GM21786 (cell line): ENCODE results near the gene CACNA2D2.

Experiments used
- ATAC-seq: cut with Tn5 transposase; IDR thresholded peaks from one replicate; pipeline ENCODE4 v1.9.1; 2021; ENCODE audit not compliant: unreplicated experiment

Gene CACNA2D2

DNA sequence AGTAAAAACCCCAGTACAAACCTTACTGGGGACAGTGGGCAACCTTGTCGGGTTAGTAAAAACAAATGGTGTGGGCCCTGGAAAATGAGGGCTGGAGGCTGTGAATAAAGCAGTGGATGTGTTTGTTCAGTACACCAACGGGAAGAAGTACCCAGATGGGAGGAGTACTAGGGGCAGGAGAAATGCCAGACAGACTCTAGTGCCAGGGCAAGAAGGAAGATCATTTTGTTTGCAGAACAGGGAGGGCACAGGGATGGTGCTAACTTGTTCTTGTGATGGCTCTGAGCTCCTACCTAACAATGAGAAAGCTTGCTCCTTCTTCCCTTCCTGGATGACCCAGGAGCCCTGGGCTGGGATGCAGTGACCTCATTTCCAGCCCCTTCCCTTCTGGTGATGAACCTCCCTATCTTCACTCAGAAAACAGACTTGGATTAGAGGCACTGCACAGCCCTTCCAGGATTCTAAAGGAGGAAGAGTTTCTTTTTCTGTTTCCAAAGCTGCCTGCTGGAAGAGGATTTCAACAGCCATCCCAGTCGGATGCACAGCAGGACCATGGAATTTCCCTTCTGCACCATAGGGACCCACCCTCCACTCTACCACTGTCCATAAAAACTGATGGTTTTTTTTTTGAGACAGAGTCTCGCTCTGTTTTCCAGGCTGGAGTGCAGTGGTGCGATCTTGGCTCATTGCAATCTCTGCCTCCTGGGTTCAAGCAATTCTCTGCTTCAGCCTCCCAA, 168.9 kb downstream of the CACNA2D2 start:
- no peak for ATAC-seq

DNA sequence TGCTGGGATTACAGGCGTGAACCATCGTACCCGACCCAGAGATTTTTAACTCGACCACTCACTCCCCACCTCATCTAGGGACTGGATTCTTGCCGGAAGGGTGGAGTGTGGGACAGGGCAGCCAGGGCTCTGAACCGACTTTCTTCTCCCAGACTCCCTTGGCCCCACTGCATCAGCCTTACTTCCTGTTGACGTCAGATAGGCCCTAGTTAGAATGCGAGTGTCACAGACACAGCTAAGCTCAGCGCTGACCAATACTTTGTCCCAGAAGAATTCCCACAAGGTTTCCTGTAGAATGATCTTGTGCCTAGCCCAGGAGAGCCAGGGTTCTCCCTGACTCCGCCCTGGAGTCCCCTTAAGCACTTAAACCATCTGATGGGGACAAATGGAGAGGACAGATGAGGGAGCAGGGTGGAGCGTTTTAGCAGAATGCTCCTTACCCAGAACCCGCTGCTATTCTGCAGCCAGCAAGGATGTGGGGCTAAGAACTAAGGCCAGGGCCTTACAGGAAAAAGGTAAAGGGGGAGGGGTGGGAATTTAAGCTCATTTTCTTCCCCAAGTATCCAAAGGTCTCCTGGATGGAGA, 169.6 kb downstream of the CACNA2D2 start:
- no peak for ATAC-seq

DNA sequence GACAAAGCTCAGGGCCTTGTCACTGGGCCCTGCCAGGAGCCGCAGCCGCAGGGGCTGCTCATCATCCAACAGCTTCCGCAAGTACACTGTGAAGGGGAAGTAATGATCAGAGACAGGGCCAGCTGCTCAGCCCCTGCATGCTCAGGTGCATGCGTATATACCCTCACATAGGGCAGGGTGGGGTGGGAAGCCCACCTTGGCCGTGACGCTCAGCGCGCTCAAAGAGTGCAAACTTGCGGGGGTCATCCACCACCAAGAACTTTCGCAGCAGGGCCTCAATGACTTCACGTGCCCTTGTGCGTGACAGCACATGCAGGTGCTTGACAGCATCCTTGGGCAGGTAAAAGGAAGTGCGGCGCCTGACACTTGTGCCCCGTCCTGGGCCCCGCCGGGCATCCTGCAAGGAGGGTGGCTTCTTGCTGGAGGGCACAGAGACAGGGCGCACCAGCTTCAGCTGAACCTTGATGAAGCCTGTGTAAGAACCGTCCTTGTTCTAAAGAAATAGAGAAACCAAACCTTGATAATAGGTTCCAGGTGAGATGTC, 172.0 kb downstream of the CACNA2D2 start:
- no peak for ATAC-seq

DNA sequence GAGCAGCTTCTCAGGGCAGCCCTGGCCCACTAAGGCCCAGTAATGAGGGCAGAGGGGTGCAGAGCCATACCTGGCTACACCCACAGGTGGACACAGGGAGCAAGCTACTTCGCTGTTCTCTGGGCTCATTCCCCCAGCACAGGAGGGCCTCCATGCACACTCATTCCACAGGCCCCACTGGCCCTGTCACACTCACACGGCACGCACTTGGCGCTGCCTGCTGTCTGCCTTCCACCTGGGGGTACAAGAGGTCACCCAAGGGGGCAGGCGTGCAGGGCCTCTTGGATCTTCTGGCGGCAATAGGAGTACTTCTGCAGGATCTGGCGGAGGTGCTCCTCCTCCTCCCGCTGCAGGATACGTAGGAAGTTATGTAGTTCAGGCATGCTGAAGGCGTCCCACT, 173.1 kb downstream of the CACNA2D2 start:
- no peak for ATAC-seq

DNA sequence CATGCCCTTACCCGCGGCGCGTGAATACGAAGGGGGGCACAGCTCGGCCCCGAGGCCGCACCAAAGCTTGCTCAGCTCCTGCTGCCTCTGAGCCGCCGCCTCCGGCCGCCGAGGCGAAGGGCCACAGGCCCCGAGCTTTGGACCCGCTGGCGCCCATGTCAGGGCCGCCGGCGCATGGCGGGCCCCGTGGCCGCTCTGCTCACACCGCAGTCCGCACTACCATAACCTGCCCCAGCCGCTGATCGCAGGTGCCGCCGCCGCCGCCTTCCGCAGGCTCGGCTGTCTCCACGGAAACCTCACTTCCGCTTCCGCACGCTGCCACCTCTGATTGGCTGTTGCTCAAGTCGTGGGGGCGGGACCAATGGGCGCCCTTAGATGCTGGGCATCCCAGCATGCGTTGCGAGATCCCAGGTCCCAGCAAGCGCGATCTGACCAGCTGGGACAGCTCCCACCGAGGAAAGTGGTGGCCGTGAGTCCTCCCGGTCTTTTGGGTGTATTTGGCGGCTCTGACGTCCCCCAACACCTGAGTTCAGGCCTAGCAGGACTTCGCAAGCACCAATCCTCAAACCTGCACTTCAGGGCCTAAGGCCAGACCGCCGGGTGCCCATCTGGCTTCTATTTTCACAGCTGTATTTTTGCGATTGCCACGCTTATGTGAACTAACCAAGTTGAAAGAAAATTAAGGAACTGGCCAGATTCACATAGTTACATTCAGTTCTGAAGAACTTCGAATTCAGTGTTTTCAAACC, 175.3 kb downstream of the CACNA2D2 start, which contains the start of gene TUSC2:
TSS of gene TUSC2 (minus strand) at position 281 of the 749 bp plus-strand sequence. CDS start at position 157, 124 bp downstream.
- peak; percentile 93 for ATAC-seq

DNA sequence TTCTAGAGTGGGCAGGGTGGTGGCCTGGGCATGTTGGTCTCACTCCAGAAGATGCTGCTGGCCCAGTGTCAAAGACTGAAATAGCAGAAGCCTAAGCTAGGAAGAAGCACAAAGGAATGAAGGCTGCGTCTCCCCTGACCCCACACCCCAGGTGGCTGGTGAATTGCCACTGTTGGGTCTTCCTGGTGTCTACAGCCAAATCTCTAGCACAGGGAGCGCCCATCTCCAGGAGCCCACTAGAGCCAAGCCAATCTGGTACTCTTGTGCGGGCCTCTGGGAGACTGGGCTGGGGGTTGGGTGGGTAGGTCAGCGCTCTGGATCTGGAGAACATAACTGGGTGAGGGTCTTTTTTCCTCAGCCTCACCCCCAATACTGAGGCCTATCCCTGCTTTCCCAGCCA, 176.3 kb downstream of the CACNA2D2 start:
- no peak for ATAC-seq

DNA sequence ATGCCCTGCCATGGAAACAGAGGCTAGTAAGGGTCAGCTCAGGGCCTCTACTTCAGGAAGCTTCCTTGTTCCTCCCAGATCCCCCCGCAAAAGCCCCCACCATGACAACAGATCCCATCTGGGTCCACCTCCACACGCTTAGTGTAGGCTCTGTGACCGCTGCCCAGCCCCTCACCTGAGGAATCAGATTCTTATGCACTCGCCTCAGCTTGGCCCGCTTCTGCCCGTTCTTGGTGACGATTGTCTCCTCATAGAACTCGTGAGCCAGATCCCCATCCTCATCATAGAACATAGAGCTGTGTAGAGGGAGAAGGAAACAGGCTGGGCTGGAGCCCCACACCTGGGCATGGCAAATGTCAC, 177.3 kb downstream of the CACNA2D2 start:
- no peak for ATAC-seq

DNA sequence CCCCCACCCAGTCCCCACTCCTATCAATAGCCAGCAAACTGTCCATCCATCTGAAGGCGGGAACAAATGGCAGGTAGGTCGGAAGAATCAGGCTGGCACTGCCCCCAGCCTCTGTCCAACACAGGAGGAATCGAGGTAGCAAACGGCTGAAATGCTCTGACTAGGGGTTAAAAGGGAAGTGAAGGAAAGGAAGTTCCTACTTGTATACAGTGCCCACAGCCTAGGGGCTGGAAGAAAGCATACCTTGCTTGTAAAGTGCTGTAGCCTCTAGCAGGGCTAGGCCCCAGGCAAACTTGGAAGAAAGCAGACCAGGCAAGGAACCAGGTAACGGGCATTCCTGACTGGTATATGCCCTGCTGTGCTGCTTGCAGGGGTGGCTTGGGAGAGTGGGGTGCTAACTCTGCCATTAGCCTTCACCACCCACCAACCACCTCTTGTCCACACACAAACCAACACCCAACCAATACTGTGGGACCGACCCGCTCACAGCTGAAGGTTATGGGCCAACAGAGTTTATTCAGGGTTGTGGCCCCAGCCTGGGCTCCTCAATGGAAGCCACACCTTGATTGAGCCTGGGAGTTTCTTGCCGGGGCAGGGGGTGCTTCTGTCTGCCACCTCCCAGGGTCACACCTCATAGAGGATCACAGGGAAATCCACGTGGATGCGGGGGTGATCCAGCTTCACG, 177.8 kb downstream of the CACNA2D2 start:
- no peak for ATAC-seq

DNA sequence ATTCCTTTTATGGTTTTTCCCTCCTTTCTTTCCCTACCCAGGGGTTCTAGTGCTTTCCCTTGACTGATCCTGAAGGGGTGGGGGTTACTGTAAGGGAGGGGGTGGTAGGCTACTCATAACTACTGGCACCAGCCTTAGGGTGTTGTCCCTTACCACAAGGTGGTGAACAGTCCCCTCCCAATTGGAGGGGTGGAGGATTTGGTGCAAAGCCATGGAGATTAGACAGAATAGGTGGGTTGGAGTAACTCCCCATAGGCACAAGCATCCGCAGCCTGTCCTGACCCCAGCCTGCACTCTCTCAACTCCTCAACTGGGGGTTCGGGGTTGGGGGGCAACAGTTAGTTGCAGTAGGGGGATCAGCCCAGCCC, 178.3 kb downstream of the CACNA2D2 start:
- ATAC-seq = no peak

DNA sequence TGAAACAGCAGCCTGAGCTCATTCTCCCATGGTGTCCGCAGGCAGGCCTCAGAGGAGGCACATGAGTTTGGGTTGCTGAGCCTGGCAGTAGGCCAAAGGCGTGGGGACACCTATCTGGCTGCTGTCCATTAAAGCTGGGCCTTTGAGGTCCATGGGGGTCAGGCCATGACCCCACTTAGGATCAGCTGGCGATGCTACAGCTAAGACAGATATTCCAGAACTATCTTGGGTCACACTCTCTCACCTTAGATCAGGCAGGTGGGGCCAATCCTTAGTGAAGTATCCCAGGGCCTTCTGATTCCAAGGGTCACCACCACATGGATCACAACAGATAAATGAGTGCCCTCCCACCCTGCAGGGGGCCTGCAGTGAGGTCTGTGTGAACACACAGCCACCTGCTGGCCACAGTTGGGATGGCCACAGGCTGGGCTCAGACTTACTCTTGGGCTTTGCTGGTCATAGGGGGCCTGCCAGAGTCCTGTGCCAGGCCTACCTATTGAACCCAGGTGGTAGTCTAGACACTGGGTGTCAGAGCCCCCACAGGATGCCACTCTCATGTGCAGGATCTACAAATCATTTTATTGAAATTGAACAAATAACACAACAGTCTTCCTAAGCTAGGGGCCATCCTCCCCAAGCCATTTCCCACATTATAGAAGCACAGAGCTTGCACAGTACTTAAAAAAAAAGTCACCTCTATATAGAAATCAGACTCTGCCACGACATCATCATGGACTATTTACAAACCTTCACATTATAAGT, 178.9 kb downstream of the CACNA2D2 start:
- no peak for ATAC-seq

DNA sequence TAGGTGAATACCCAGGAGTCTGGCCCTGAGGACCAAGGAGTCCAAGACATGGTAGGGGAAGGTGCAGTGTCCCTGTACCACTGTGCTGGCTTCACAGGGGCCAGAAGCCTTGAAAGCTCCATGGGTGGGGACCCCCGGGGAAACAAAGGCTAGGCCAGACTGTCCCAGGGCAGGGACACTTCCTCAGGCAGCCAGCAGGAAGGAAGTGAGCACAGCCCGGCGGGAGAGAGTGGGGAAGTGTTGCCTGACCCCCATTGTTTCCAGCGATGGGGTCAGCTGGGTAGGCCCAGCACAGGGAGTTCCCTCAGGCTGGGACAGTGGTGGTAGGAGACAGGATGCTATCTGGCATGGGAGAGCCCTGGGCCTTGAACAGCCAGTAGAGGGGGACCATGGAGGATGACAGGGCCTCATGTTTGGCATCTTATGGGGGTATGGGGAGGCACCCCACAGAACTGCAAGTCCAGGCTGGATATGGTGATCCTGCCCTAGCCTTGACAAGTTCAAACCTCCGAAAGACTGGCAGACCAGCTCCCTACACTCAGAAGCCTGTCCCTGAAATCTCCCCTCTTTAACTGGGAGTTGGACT, 179.7 kb downstream of the CACNA2D2 start:
- no peak for ATAC-seq

DNA sequence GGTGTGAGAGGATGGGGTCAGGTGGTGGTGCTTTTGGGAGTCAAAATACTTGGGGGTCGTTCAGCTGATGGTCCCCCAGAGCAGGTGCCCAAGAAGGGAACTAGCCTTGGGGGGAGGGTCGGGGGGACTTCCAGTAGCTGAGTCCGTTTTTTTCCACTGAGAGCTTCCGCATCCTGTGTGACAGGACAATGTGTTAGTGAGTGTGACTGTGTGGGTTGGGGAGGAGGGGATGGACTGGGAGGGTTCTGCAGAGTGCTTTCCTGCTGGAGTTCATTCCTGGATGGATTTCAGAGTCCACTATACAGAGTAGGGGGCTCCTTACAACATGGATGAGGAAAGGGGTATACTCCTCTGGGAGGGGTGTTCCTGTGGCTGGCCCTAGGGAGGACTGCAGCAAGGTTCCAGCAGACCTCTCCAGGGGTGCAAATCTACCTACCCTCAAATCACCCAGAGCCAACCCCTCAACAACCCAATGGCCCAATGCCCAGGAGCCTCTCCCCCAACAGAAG, 180.3 kb downstream of the CACNA2D2 start:
- no peak for ATAC-seq

DNA sequence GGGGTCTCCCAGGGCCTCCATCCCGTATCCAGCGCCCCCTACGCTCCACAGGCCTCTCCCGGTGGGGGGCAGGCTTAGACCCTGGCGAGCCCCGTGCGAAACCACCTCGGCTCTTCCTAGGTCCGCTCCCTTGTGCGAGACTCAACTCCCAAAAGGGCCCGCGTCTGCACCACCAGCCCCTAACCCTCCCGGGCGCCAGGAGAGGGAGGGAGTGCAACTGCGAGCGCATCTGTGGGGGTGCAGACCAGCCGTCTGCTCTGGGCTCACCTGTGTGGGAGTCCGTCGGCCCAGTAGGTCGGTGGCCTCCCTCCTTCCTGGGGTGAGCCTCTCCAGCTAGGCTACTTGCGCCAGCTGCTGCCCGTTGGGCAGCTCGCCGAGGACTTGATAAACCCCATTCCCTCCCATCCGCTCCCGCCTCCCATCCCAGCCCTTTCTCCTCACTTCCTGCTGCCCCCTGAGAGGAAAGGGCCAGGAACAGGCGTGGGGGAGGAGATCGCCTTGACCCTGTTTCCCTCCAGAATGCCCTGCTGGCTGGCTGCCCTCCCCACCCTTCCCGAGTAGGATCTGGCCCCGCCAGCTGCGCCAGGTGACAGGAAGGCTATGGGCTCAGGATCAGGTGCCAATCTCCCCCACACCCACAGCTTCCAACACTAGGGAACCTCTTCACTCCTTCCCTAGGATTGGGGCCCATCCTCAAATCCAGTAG, 180.9 kb downstream of the CACNA2D2 start, which contains the start of gene HYAL2:
TSS of gene HYAL2 (minus strand) at position 360 of the 706 bp plus-strand sequence. CDS start 2,256 bp downstream, outside the sequence.
- no peak for ATAC-seq

DNA sequence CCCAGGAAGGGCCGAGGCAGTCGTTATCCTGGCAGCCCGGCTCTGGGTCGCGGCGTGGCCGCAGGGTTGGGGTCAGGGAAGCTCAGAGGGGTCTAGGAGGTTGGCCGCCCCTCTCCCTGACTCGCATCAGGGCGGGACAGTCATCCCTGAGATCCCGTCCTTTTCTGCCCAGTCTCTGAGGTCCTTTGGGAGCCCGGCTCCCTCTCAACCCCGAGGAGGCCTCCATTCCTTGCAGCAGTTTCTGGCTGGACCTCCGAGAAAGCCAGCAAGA, 181.4 kb downstream of the CACNA2D2 start:
- ATAC-seq = no peak

DNA sequence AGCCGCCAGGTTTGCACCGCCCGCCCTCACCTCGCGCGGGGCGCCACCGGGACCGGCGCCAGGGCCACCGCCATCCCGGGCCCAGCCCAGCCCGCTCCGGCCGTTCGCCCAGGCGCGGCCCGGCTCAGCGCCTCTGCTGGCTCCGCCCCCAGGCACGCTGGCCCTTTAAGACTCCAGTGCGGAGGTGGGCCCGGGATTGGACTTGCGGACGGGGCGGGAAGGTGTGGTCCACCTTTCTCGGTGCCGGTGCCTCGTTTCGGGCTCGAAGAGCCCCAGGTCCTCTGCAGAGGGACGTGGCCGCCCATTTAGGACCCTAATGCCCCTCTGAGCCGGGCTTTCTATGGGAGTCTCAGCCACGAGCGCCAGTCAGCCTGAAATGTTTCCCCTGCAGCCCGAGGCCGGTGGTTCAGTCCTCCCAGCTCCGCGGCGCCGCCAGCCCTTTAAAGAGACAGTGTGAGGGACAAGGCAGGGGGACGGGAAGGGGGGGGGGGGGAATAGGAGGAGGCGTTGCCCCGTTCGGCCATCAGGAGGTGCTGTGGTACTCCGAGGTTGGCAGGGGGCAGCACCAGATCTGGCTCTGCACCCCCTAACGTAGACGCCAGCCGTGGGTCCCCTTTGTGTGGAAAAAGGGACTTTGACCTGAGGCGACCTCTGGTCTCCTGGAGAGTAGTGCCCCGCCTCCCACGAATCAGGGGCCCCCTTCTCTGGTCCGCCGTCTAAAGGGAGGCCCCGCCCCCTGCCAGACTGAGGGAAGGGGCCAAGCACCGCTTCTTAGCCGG, 181.9 kb downstream of the CACNA2D2 start:
- peak; percentile 90 for ATAC-seq

DNA sequence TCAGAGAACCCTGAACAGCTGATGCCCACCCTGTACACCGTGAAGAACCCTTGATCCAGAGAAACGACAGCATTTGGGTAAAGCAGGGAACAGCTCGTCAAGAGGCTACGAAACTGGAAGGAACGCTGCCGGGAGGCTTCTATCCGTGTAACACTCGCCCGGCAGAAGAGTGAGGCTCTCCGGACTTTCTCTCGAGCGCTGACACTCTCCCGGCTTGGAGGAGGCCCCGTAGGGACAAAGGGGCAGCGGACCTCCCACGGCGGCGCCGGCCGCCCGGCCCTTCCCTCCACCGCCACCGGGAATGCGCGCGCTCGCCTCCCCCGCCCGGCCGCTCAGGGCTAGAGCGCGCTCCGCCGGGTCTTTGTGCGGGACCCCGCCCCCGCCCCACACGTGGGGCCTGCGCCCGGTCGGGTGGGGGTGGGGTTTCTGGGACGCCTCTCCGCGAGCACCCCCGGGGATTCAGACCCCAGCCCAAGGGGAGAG, 182.5 kb downstream of the CACNA2D2 start:
- peak; percentile 46 for ATAC-seq

DNA sequence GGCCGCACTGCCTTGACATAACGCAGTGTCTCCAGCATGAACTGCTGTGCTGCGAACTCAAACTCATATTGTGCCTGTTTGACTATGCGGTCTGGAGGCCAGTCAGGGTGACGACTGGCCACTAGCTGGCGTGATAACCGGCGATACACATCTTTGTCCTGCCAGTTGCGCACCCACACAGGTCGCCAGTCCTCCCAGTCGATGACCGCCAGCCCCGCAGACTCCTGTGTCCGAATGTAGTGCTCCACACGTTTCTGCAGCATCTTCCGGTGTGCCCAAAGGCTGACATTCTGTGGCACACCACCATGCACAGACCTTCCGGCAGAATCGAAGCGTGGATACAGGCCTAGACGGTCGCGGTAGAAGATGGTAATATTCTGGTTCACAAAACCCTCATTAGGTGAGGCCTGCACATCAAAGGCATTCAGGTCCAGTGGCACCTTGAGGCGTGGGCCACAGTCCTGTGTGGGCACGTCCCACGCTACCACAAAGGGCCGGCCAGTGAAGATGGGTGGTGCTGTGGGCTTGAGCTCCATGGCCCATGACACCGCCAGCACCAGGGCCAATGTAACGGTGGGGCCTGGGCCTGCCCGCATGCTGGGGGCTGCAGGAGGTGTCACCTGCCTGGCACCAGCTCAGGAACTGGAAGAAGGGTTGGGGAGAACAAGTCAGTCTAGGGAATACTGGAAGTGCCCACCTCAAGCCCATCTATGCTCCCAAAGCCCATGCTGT, 183.4 kb downstream of the CACNA2D2 start:
- ATAC-seq = no peak
